Stomach (tissue), 4 donors: ENCODE results near the gene ANKRD39.

Experiments
- POLR2A ChIP-seq, 4 donors: fragments of 450-650 bp; IDR thresholded peaks; one replicate each; pipeline ENCODE4 v1.6.1; 2016; ENCODE audit warnings: antibody characterized with exemption in 4 of 4, control low read depth in 2 of 4, mild to moderate bottlenecking in 1 of 4, moderate library complexity in 1 of 4
- TF ChIP-seq, protein P1 (sequence below), 7 experiments: fragments of 450-650 bp in 4 of 7; fragments of 200-600 bp in 3 of 7; sonication (generic) in 3 of 7; IDR thresholded peaks; one replicate each; pipeline ENCODE4 v1.5.1; 2016 to 2019; ENCODE audit warnings: antibody characterized with exemption in 7 of 7, control low read depth in 2 of 7, mild to moderate bottlenecking in 1 of 7

DNA sequence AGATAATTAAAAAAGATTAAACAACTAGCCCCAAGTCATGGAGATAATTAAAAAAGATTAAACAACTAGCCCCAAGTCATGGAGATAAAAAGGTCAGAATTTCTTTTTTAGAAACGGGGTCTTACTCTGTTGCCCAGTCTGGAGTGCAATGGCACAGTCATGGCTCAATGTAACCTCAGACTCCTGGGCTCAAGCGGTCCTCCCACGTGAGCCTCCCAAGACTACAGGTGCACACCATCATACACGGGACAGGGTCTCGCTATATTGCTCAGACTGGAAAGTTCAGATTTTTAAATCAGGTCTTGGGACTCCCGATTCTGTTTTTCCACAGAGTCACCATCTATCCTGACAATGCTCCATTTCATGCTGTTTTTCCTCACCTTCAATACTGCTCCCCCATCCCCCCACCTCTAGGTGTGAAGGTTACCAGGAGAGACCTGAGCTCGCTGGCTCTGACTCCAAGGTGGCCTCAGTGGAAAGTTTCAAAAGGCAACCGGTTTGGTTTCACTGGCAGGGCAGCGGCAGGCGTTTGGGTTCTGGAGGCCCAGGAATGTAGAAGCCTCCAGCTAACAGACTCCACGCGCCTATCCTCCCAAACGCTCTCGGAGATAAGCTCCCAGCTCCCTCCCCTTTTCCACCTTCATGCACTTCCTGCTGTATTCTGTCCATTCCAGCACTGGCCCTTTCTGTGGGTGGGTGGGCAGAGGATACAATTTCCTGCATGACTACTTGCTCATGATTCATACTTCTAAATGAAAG is 15.0 kb upstream of the ANKRD39 start:
- no peak for TF ChIP-seq POLR2A (IDR thresholded peaks at IDR 0.05)
- TF ChIP-seq, protein P1, sequence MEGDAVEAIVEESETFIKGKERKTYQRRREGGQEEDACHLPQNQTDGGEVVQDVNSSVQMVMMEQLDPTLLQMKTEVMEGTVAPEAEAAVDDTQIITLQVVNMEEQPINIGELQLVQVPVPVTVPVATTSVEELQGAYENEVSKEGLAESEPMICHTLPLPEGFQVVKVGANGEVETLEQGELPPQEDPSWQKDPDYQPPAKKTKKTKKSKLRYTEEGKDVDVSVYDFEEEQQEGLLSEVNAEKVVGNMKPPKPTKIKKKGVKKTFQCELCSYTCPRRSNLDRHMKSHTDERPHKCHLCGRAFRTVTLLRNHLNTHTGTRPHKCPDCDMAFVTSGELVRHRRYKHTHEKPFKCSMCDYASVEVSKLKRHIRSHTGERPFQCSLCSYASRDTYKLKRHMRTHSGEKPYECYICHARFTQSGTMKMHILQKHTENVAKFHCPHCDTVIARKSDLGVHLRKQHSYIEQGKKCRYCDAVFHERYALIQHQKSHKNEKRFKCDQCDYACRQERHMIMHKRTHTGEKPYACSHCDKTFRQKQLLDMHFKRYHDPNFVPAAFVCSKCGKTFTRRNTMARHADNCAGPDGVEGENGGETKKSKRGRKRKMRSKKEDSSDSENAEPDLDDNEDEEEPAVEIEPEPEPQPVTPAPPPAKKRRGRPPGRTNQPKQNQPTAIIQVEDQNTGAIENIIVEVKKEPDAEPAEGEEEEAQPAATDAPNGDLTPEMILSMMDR (IDR thresholded peaks at IDR 0.05): no peak
